HCT116 (cell line): ENCODE results near the gene GDAP1L1.

Source experiments
- CTCF ChIP-seq, 3 experiments: fragments of 200-600 bp in 1 of 3; sonication (generic) in 1 of 3; IDR thresholded peaks in 2 of 3; conservative IDR thresholded peaks in 1 of 3; 2 replicates each; pipeline ENCODE4 v1.5.1; 2012 to 2017; ENCODE audit warnings: low read depth in 2 of 3, low read length in 2 of 3, antibody characterized with exemption in 1 of 3, borderline replicate concordance in 1 of 3, control low read depth in 1 of 3, mild to moderate bottlenecking in 1 of 3, mixed read lengths in 1 of 3, mixed run types in 1 of 3, moderate library complexity in 1 of 3; ENCODE audit not compliant: insufficient read depth in 1 of 3
- EZH2 ChIP-seq: fragments of 200-600 bp; sonication (generic); IDR thresholded peaks from 2 replicates; pipeline ENCODE4 v1.6.1; 2017; ENCODE audit warnings: antibody characterized with exemption, mixed run types
- FOSL1 ChIP-seq: IDR thresholded peaks from 2 replicates; pipeline ENCODE4 v1.6.1; 2012; ENCODE audit warnings: low read depth
- JUND ChIP-seq: IDR thresholded peaks from 2 replicates; pipeline ENCODE4 v1.6.1; 2012
- POLR2A ChIP-seq: IDR thresholded peaks from 2 replicates; pipeline ENCODE4 v1.7.0; 2011; ENCODE audit warnings: borderline replicate concordance; ENCODE audit not compliant: insufficient read depth, insufficient read length; ENCODE audit errors: extremely low read depth
- POLR2AphosphoS5 ChIP-seq: IDR thresholded peaks from 2 replicates; pipeline ENCODE4 v1.6.1; 2011; ENCODE audit warnings: mild to moderate bottlenecking, low read depth, low read length, moderate library complexity
- SIN3A ChIP-seq: IDR thresholded peaks from 2 replicates; pipeline ENCODE4 v1.6.1; 2012; ENCODE audit warnings: low read depth
- TF ChIP-seq, protein P1 (sequence below): IDR thresholded peaks from 2 replicates; pipeline ENCODE4 v1.6.1; 2012

- TF ChIP-seq FOSL1 (no peak), JUND (no peak), POLR2A (no peak), CTCF (IDR thresholded peaks at IDR 0.05 in 2 of 3, conservative IDR thresholded peaks at IDR 0.05 in 1 of 3; ENCODE audit: borderline replicate concordance in 1 of 3, insufficient read depth in 1 of 3, low read depth in 2 of 3, low read length in 2 of 3) (no peak; a peak in 1 of 6 replicates), SIN3A (no peak), POLR2AphosphoS5 (no peak), EZH2 (no peak)
- TF ChIP-seq, protein P1, sequence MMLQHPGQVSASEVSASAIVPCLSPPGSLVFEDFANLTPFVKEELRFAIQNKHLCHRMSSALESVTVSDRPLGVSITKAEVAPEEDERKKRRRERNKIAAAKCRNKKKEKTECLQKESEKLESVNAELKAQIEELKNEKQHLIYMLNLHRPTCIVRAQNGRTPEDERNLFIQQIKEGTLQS = no peak
Observed at GRCh38 chr20:44228465-44229258, 18.4 kb upstream of the GDAP1L1 start.
